Prostate gland (tissue), 2 donors: ENCODE data around the gene SMC4. TPM values are rescaled to one million over a fixed set of nuclear protein-coding genes. Genes with fewer than 3 reads are reported as not detected.

ENCODE experiments used
- DNase-seq: peaks from one replicate; pipeline ENCODE4 v3.0.0-alpha.2; 2019; ENCODE audit warnings: low spot score
- H3K27ac ChIP-seq, 2 donors: fragments of 200-600 bp; sonication (generic); 2 replicates each; pipeline ENCODE4 v1.5.1; 2017 to 2019
- H3K27me3 ChIP-seq: fragments of 200-600 bp; sonication (generic); replicated peaks from 2 replicates; pipeline ENCODE4 v1.5.1; 2019; ENCODE audit not compliant: insufficient read depth
- H3K36me3 ChIP-seq, 2 donors: fragments of 200-600 bp; sonication (generic); 1 replicate in 1 of 2; 2 replicates in 1 of 2; pipeline versions ENCODE4 v1.5.1 to v1.8.1; 2017 to 2019
- H3K4me1 ChIP-seq: fragments of 200-600 bp; sonication (generic); replicated peaks from 2 replicates; pipeline ENCODE4 v1.5.1; 2019
- H3K4me3 ChIP-seq, 2 donors: fragments of 200-600 bp; sonication (generic); 2 replicates each; pipeline ENCODE4 v1.5.1; 2017 to 2019
- H3K9me3 ChIP-seq: fragments of 200-600 bp; sonication (generic); 2 replicates; pipeline ENCODE4 v1.5.1; 2017
- POLR2A ChIP-seq: fragments of 450-650 bp; IDR thresholded peaks from one replicate; pipeline ENCODE4 v1.6.1; 2016; ENCODE audit warnings: antibody characterized with exemption, mild to moderate bottlenecking
- POLR2AphosphoS5 ChIP-seq: sonication (generic); formaldehyde crosslinking; IDR thresholded peaks from one replicate; pipeline ENCODE4 v1.6.1; 2017; ENCODE audit warnings: antibody characterized with exemption
- WGBS: methylation state at CpG from one replicate; pipeline ENCODE4 v1.1.5; 2018; 5-methylcytosine and 5-hydroxymethylcytosine counted together
- intact Hi-C: fragments of 100-400 bp; cut with DNase I; formaldehyde crosslinking; loops from one replicate; pipeline ENCODE4 v1.14.2; 2022
- total RNA-seq, 2 donors: library from RNA; depleted of rRNA; stranded (reverse); fragments of >200 nt; gene quantifications; one replicate each; pipeline ENCODE4 v1.1.0, GENCODE V29; 2016
- TF ChIP-seq, protein P1 (sequence below), 4 experiments: fragments of 200-600 bp in 2 of 4; fragments of 450-650 bp in 2 of 4; sonication (generic) in 2 of 4; IDR thresholded peaks; 1 replicate in 3 of 4; 2 replicates in 1 of 4; pipeline ENCODE4 v1.5.1; 2016 to 2019; ENCODE audit warnings: antibody characterized with exemption in 4 of 4, mild to moderate bottlenecking in 2 of 4, moderate library complexity in 2 of 4

SMC4 gene
- total RNA-seq, 2 donors from 2014 or later, result 13.8 to 40.4 TPM

DNA sequence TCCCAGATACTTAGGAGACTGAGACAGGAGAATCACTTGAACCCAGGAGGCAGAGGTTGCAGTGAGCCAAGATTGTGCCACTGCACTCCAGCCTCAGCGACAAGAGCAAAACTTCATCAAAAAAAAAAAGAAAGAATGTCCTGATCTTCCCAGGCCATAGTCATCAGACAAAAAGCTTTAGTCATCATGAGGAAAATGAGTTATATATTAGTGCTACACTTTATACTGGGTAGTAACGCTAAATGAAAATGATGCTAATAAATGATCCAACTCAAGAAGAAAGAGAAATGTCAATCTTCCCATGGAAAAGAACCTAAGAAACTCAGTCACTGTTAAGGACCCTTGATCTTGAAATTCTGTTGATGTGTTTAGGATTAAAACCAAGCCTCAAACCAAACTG, 76.4 kb downstream of the SMC4 start:
- no peak for DNase-seq
- Histone ChIP-seq H3K27me3 (no peaks in the 10 kb centered on the region), H3K4me1 (no peaks in the 10 kb centered on the region), H3K36me3 (no peaks in the 10 kb centered on the region), H3K4me3 (no peak overlapping the region), H3K9me3 (no peaks in the 10 kb centered on the region), H3K27ac (no peak overlapping the region)
- TF ChIP-seq POLR2A (no peak), POLR2AphosphoS5 (no peak)
- TF ChIP-seq, protein P1, sequence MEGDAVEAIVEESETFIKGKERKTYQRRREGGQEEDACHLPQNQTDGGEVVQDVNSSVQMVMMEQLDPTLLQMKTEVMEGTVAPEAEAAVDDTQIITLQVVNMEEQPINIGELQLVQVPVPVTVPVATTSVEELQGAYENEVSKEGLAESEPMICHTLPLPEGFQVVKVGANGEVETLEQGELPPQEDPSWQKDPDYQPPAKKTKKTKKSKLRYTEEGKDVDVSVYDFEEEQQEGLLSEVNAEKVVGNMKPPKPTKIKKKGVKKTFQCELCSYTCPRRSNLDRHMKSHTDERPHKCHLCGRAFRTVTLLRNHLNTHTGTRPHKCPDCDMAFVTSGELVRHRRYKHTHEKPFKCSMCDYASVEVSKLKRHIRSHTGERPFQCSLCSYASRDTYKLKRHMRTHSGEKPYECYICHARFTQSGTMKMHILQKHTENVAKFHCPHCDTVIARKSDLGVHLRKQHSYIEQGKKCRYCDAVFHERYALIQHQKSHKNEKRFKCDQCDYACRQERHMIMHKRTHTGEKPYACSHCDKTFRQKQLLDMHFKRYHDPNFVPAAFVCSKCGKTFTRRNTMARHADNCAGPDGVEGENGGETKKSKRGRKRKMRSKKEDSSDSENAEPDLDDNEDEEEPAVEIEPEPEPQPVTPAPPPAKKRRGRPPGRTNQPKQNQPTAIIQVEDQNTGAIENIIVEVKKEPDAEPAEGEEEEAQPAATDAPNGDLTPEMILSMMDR (IDR thresholded peaks at IDR 0.05), result no peak
- 95% methylated on average over 2 of the region's 2 CpGs for WGBS
- intact Hi-C loops, result no loop called here

DNA sequence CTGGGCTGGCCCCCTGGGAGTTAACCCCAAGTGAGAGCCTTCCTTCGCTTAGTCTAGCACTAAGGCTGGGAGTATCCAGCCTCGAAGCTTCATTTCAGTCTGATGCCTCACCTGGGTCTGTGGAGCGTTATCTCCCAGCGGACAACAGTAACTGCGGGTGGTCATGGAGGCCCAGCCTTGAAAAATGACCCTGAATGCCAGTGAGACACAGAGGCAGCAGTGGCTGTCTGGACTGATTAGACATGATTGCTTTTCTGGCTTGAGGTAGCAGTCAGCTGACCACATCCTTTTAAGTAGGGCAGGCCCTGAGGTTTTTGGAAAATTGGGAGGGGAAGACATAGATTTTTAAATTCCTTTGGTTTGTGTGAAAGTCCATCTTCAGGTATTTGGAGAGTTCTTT, 78.3 kb downstream of the SMC4 start:
- no peak overlapping the region for H3K27ac ChIP-seq
- no peaks in the 10 kb centered on the region for H3K36me3 ChIP-seq
- TF ChIP-seq POLR2A (no peak), POLR2AphosphoS5 (no peak)
- TF ChIP-seq, protein P1 (IDR thresholded peaks at IDR 0.05), result no peak
- no peak for DNase-seq
- H3K27me3 ChIP-seq, result no peaks in the 10 kb centered on the region
- H3K9me3 ChIP-seq, result no peaks in the 10 kb centered on the region
- H3K4me1 ChIP-seq, result no peaks in the 10 kb centered on the region
- H3K4me3 ChIP-seq, result no peak overlapping the region
- intact Hi-C loops, result no loop called here
- WGBS, result 84% methylated on average over 5 of the region's 5 CpGs

GRCh38 chr3:160478338-160478737, 78.9 kb downstream of the SMC4 start:
- intact Hi-C loops, result no loop called here
- Histone ChIP-seq H3K27me3 (no peaks in the 10 kb centered on the region), H3K4me3 (no peak overlapping the region), H3K4me1 (no peaks in the 10 kb centered on the region), H3K36me3 (no peaks in the 10 kb centered on the region), H3K27ac (no peak overlapping the region), H3K9me3 (no peaks in the 10 kb centered on the region)
- no peak for DNase-seq
- WGBS, result 92% methylated on average over 5 of the region's 5 CpGs
- TF ChIP-seq POLR2A (no peak), POLR2AphosphoS5 (no peak)
- TF ChIP-seq, protein P1 (IDR thresholded peaks at IDR 0.05), result no peak

GRCh38 chr3:160479376-160479775, 79.9 kb downstream of the SMC4 start:
- intact Hi-C loops, result no loop called here
- no peak overlapping the region for H3K4me3 ChIP-seq

GRCh38 chr3:160480931-160481330, 81.5 kb downstream of the SMC4 start:
- DNase-seq, result no peak
- Histone ChIP-seq H3K9me3 (no peaks in the 10 kb centered on the region), H3K4me3 (no peak overlapping the region), H3K36me3 (no peaks in the 10 kb centered on the region), H3K27me3 (no peaks in the 10 kb centered on the region), H3K4me1 (no peaks in the 10 kb centered on the region), H3K27ac (no peak overlapping the region)
- TF ChIP-seq POLR2A, result no peak
- no peak for TF ChIP-seq POLR2AphosphoS5
- TF ChIP-seq, protein P1 (IDR thresholded peaks at IDR 0.05), result no peak
- intact Hi-C loops, result no loop called here
- 94% methylated on average over 5 of the region's 5 CpGs for WGBS

More at GRCh38 chr3:160479376-160479775, 79.9 kb downstream of the SMC4 start:
- 93% methylated on average over 10 of the region's 10 CpGs for WGBS
- H3K36me3 ChIP-seq, result no peaks in the 10 kb centered on the region
- no peaks in the 10 kb centered on the region for H3K4me1 ChIP-seq
- no peaks in the 10 kb centered on the region for H3K27me3 ChIP-seq
- H3K27ac ChIP-seq, result no peak overlapping the region
- no peaks in the 10 kb centered on the region for H3K9me3 ChIP-seq
- DNase-seq, result no peak
- no peak for TF ChIP-seq POLR2A
